Caco-2 (cell line): ENCODE data around the gene MATN4. TPM values are rescaled to one million over a fixed set of nuclear protein-coding genes. Genes with fewer than 3 reads are reported as not detected.
A peak's percentile ranks its signal among the peaks of the same experiment; 100 is the strongest.

Experiments
- BruUV-seq: library from RNA; stranded (reverse); fragments of 400-500 nt; replicated peaks from 2 replicates; lab custom pipeline; 2021; lab: Mats Ljungman, UMichigan
- CTCF ChIA-PET: fragments of 300-600 bp; sonication (Branson Sonifier 250); formaldehyde crosslinking; loops from one replicate; lab custom pipeline; 2022; ENCODE audit warnings: antibody characterized with exemption; lab: Charles Lee
- POLR2A ChIA-PET: fragments of 300-600 bp; sonication (Branson Sonifier 250); formaldehyde crosslinking; loops from one replicate; lab custom pipeline; 2022; ENCODE audit warnings: antibody characterized with exemption; lab: Charles Lee
- DNase-seq, 2 experiments: peaks; one replicate each; pipeline versions ENCODE4 v3.0.0 to v3.0.0-alpha.2; 2020 to 2022
- H3K27me3 ChIP-seq: replicated peaks from 2 replicates; pipeline ENCODE4 v1.6.0; 2011; ENCODE audit warnings: low read length; ENCODE audit not compliant: control insufficient read depth, insufficient read depth
- H3K36me3 ChIP-seq: 2 replicates; pipeline ENCODE4 v1.5.1; 2011; ENCODE audit warnings: low read length; ENCODE audit not compliant: control insufficient read depth, insufficient read depth
- H3K4me1 ChIP-seq: fragments of 250-450 bp; sonication (Bioruptor Pico); 2 replicates; pipeline ENCODE4 v1.5.1; 2020; ENCODE audit warnings: mild to moderate bottlenecking
- H3K4me3 ChIP-seq: 2 replicates; pipeline ENCODE4 v1.5.1; 2011; ENCODE audit warnings: low read depth, mild to moderate bottlenecking, control low read depth, low read length
- H3K9me3 ChIP-seq: fragments of 250-450 bp; sonication (Bioruptor Pico); 2 replicates; pipeline ENCODE4 v1.5.1; 2020; ENCODE audit warnings: mild to moderate bottlenecking, moderate library complexity
- H3K27ac Mint-ChIP-seq: one replicate; pipeline ENCODE4 v1.8.0; 2022; ENCODE audit warnings: mixed read lengths; ENCODE audit not compliant: unreplicated experiment
- H3K27me3 Mint-ChIP-seq: one replicate; pipeline ENCODE4 v1.8.0; 2022; ENCODE audit warnings: mixed read lengths; ENCODE audit not compliant: insufficient read depth, unreplicated experiment
- H3K36me3 Mint-ChIP-seq: one replicate; pipeline ENCODE4 v1.8.0; 2022; ENCODE audit warnings: mild to moderate bottlenecking, mixed read lengths; ENCODE audit not compliant: insufficient read depth, unreplicated experiment
- H3K4me1 Mint-ChIP-seq: one replicate; pipeline ENCODE4 v1.8.0; 2022; ENCODE audit warnings: low read depth, mixed read lengths; ENCODE audit not compliant: unreplicated experiment
- H3K4me3 Mint-ChIP-seq: one replicate; pipeline ENCODE4 v1.8.0; 2022; ENCODE audit warnings: mild to moderate bottlenecking, moderate library complexity, mixed read lengths; ENCODE audit not compliant: unreplicated experiment
- H3K9me3 Mint-ChIP-seq: one replicate; pipeline ENCODE4 v1.8.0; 2022; ENCODE audit warnings: mixed read lengths; ENCODE audit not compliant: unreplicated experiment
- CTCF ChIP-seq, 2 experiments: fragments of 200-600 bp in 1 of 2; IDR thresholded peaks; 1 replicate in 1 of 2; 2 replicates in 1 of 2; pipeline versions ENCODE4 v1.5.1 to v1.8.0; 2011 to 2022; ENCODE audit warnings: antibody characterized with exemption in 1 of 2, control low read depth in 1 of 2, inconsistent platforms in 1 of 2, low read depth in 1 of 2, low read length in 1 of 2, mild to moderate bottlenecking in 1 of 2, moderate library complexity in 1 of 2; ENCODE audit not compliant: insufficient read depth in 1 of 2, severe bottlenecking in 1 of 2, unreplicated experiment in 1 of 2
- intact Hi-C: fragments of 100-400 bp; cut with micrococcal nuclease; formaldehyde crosslinking; loops from one replicate; pipeline ENCODE4 v1.10.0; 2022; ENCODE audit not compliant: unreplicated experiment
- total RNA-seq: library from RNA; stranded (reverse); gene quantifications from 2 replicates; pipeline ENCODE4 v1.2.3, GENCODE V29; 2022

Gene MATN4
- total RNA-seq, 1 experiment from 2014 or later = not detected

GRCh38 chr20:45257161-45257560 is 50.9 kb downstream of the MATN4 start:
- intact Hi-C loops = no loop called here
- H3K9me3 Mint-ChIP-seq = no peaks in the 10 kb centered on the region
- H3K4me3 ChIP-seq = no peak overlapping the region
- H3K27me3 ChIP-seq = no peaks in the 10 kb centered on the region
- no peaks in the 10 kb centered on the region for H3K36me3 Mint-ChIP-seq
- H3K4me3 Mint-ChIP-seq = no peak overlapping the region
- no peak for DNase-seq
- no TSS peak for BruUV-seq
- ChIA-PET CTCF (interaction anchor here (1.5 kb wide), 1 partner anchor 35 kb away, joined by 4 read pairs; no protein-coding TSS in a partner anchor), POLR2A (no interaction called here)
- no peak for TF ChIP-seq CTCF (IDR thresholded peaks at IDR 0.05; ENCODE audit: insufficient read depth in 1 of 2, low read depth in 1 of 2, low read length in 1 of 2, severe bottlenecking in 1 of 2, unreplicated experiment in 1 of 2)
- H3K27ac Mint-ChIP-seq = no peak overlapping the region
- H3K4me1 ChIP-seq = peaks cover 6% of the 10 kb centered on the region
- peaks cover 13% of the 10 kb centered on the region for H3K27me3 Mint-ChIP-seq
- H3K4me1 Mint-ChIP-seq = peaks cover 6% of the 10 kb centered on the region
- no peaks in the 10 kb centered on the region for H3K36me3 ChIP-seq
- no peaks in the 10 kb centered on the region; the same call in 1 of the 2 replicates for H3K9me3 ChIP-seq

- no peak within 1 kb of the TSS for H3K4me3 ChIP-seq
- no peak for TF ChIP-seq CTCF (IDR thresholded peaks at IDR 0.05; ENCODE audit: insufficient read depth in 1 of 2, low read depth in 1 of 2, low read length in 1 of 2, severe bottlenecking in 1 of 2, unreplicated experiment in 1 of 2)
- POLR2A ChIA-PET = interaction anchor here (0.6 kb wide), 1 partner anchor 10 kb away, joined by 3 read pairs; no protein-coding TSS in a partner anchor
- Mint-ChIP-seq H3K9me3 (no peaks in the 10 kb centered on the region), H3K27me3 (peaks cover 11% of the 10 kb centered on the region), H3K27ac (no peak within 1 kb of the TSS), H3K4me1 (peaks cover 6% of the 10 kb centered on the region), H3K4me3 (no peak within 1 kb of the TSS), H3K36me3 (no peaks in the 10 kb centered on the region)
- CTCF ChIA-PET = interaction anchor here (1.0 to 2.1 kb wide), 4 partner anchors 27 to 211 kb away, joined by 3 to 10 read pairs (median 6); no protein-coding TSS in a partner anchor
- no TSS peak for BruUV-seq
- peak; percentile 66 to 69 for DNase-seq
- no peaks in the 10 kb centered on the region for H3K27me3 ChIP-seq
- no peaks in the 10 kb centered on the region for H3K36me3 ChIP-seq
- intact Hi-C loops = no loop called here
- peaks cover 6% of the 10 kb centered on the region for H3K4me1 ChIP-seq
- H3K9me3 ChIP-seq = no peaks in the 10 kb centered on the region
Observed at GRCh38 chr20:45254383-45255262, 53.5 kb downstream of the MATN4 start, which contains the start of gene SLPI. Gene SLPI (minus strand): TSS chr20:45254564. CDS start chr20:45254543, 21 bp downstream.

GRCh38 chr20:45253261-45253660 is 54.8 kb downstream of the MATN4 start:
- POLR2A ChIA-PET = no interaction called here
- no peak overlapping the region for H3K4me3 ChIP-seq
- no peak overlapping the region for H3K27ac Mint-ChIP-seq

More at GRCh38 chr20:45253261-45253660, 54.8 kb downstream of the MATN4 start:
- Mint-ChIP-seq H3K27me3 (peaks cover 16% of the 10 kb centered on the region), H3K36me3 (no peaks in the 10 kb centered on the region), H3K9me3 (no peaks in the 10 kb centered on the region), H3K4me1 (peaks cover 6% of the 10 kb centered on the region), H3K4me3 (no peak overlapping the region)
- Histone ChIP-seq H3K27me3 (no peaks in the 10 kb centered on the region), H3K36me3 (no peaks in the 10 kb centered on the region), H3K9me3 (no peaks in the 10 kb centered on the region), H3K4me1 (peaks cover 6% of the 10 kb centered on the region)
- no peak for DNase-seq
- BruUV-seq = no TSS peak
- intact Hi-C loops = no loop called here
- CTCF ChIA-PET = interaction anchor here (0.7 to 1.1 kb wide), 2 partner anchors 41 to 542 kb away, joined by 3 read pairs; no protein-coding TSS in a partner anchor
- TF ChIP-seq CTCF (IDR thresholded peaks at IDR 0.05; ENCODE audit: insufficient read depth in 1 of 2, low read depth in 1 of 2, low read length in 1 of 2, severe bottlenecking in 1 of 2, unreplicated experiment in 1 of 2) = no peak
